Left ventricle myocardium inferior (tissue), 1 donor: ENCODE results near the gene AUTS2. TPM values are rescaled to one million over a fixed set of nuclear protein-coding genes. Genes with fewer than 3 reads are reported as not detected.

Source experiments
- DNase-seq: peaks from one replicate; pipeline ENCODE4 v3.0.0-alpha.2; 2020
- H3K27ac ChIP-seq: fragments of 200-600 bp; replicated peaks from 2 replicates; pipeline ENCODE4 v1.8.0; 2021
- H3K27me3 ChIP-seq: fragments of 200-600 bp; 2 replicates; pipeline ENCODE4 v1.8.0; 2021; ENCODE audit warnings: low read depth
- H3K36me3 ChIP-seq: fragments of 200-600 bp; 2 replicates; pipeline ENCODE4 v1.8.0; 2021
- H3K4me1 ChIP-seq: fragments of 200-600 bp; 2 replicates; pipeline ENCODE4 v1.8.0; 2021
- H3K4me3 ChIP-seq: fragments of 200-600 bp; 2 replicates; pipeline ENCODE4 v1.8.0; 2021; ENCODE audit warnings: mild to moderate bottlenecking, moderate library complexity
- H3K9me3 ChIP-seq: fragments of 200-600 bp; replicated peaks from 2 replicates; pipeline ENCODE4 v1.8.0; 2021
- CTCF ChIP-seq: fragments of 200-600 bp; IDR thresholded peaks from 2 replicates; pipeline ENCODE4 v1.8.0; 2021; ENCODE audit warnings: antibody characterized with exemption, mild to moderate bottlenecking, borderline replicate concordance
- intact Hi-C: fragments of 100-400 bp; cut with micrococcal nuclease; formaldehyde crosslinking; loops from one replicate; pipeline ENCODE4 v1.11.0; 2022
- total RNA-seq: library from RNA; stranded (reverse); fragmentation: NEBNext Ultra II Directional; extraction: Animal tissue kit (Norgen Biotek cat#: 25700); gene quantifications from one replicate; pipeline ENCODE4 v1.2.1, GENCODE V29; 2021
- donor health status: DM: no; HTN: yes; CAD: no; lungs with severe emphysema.

Gene AUTS2
- total RNA-seq, 1 donor from 2014 or later: 10.5 TPM

GRCh38 chr7:69911337-69911736 lies 313.1 kb downstream of the AUTS2 start:
- H3K27me3 ChIP-seq: no peaks in the 10 kb centered on the region
- TF ChIP-seq CTCF: no peak
- H3K4me1 ChIP-seq: no peaks in the 10 kb centered on the region
- peaks cover 13% of the 10 kb centered on the region for H3K9me3 ChIP-seq
- intact Hi-C loops: no loop called here
- no peak overlapping the region for H3K4me3 ChIP-seq
- no peak for DNase-seq
- H3K36me3 ChIP-seq: no peaks in the 10 kb centered on the region
- H3K27ac ChIP-seq: no peak overlapping the region

GRCh38 chr7:69912141-69912540 lies 313.9 kb downstream of the AUTS2 start:
- DNase-seq: no peak
- no peaks in the 10 kb centered on the region for H3K4me1 ChIP-seq
- peaks cover 13% of the 10 kb centered on the region for H3K9me3 ChIP-seq
- H3K27me3 ChIP-seq: no peaks in the 10 kb centered on the region
- no peak for TF ChIP-seq CTCF
- no peak overlapping the region for H3K4me3 ChIP-seq
- intact Hi-C loops: no loop called here
- no peak overlapping the region for H3K27ac ChIP-seq
- H3K36me3 ChIP-seq: no peaks in the 10 kb centered on the region

GRCh38 chr7:69912846-69913245 lies 314.6 kb downstream of the AUTS2 start:
- H3K4me3 ChIP-seq: no peak overlapping the region
- peaks cover 13% of the 10 kb centered on the region for H3K9me3 ChIP-seq
- no peak for DNase-seq
- TF ChIP-seq CTCF: no peak
- no peak overlapping the region for H3K27ac ChIP-seq
- no peaks in the 10 kb centered on the region for H3K36me3 ChIP-seq
- intact Hi-C loops: no loop called here
- no peaks in the 10 kb centered on the region for H3K4me1 ChIP-seq
- no peaks in the 10 kb centered on the region for H3K27me3 ChIP-seq

- DNase-seq: no peak
- intact Hi-C loops: no loop called here
- Histone ChIP-seq H3K36me3 (peaks cover under 1% of the 10 kb centered on the region), H3K27me3 (no peaks in the 10 kb centered on the region), H3K4me1 (no peaks in the 10 kb centered on the region), H3K4me3 (no peak overlapping the region), H3K9me3 (peaks cover 8% of the 10 kb centered on the region), H3K27ac (no peak overlapping the region)
- TF ChIP-seq CTCF: no peak
Measured at GRCh38 chr7:69919426-69920111, 321.3 kb downstream of the AUTS2 start.

GRCh38 chr7:69920797-69921196 lies 322.5 kb downstream of the AUTS2 start:
- H3K4me1 ChIP-seq: no peaks in the 10 kb centered on the region
- peaks cover 3% of the 10 kb centered on the region for H3K36me3 ChIP-seq
- no peak overlapping the region for H3K4me3 ChIP-seq
- no peak for TF ChIP-seq CTCF
- intact Hi-C loops: no loop called here
- no peak overlapping the region for H3K27ac ChIP-seq
- no peaks in the 10 kb centered on the region for H3K27me3 ChIP-seq
- H3K9me3 ChIP-seq: peaks cover 15% of the 10 kb centered on the region
- DNase-seq: no peak
